CD4-positive, alpha-beta T cell treated with Interleukin-10 for 1 hour (primary cell): ENCODE measurements around the gene SLC41A1.

ENCODE experiments used
- DNase-seq: peaks from one replicate; pipeline ENCODE4 v3.0.0-alpha.2; 2020

The SLC41A1 gene

DNA sequence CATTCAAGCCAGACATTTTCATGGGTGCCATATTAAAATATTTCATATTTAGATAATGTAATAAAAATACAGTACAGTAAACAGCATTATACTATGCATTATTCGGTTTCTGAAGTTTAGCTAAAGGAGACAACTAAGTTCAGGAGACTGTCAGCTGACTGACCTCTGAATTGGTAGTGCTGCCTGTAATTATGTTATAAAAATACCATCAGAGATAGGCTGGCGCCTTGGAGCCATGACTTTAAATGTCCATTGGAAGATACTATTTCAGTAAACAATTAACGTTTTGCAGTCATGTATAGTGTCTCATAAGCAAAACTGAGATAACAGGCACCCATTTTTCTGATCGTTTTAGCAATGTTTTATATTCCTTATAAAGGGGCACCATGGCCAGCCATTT lies 26.4 kb downstream of the SLC41A1 start:
- DNase-seq = no peak

GRCh38 chr1:205785446-205785845 lies 27.6 kb downstream of the SLC41A1 start:
- no peak for DNase-seq

DNA sequence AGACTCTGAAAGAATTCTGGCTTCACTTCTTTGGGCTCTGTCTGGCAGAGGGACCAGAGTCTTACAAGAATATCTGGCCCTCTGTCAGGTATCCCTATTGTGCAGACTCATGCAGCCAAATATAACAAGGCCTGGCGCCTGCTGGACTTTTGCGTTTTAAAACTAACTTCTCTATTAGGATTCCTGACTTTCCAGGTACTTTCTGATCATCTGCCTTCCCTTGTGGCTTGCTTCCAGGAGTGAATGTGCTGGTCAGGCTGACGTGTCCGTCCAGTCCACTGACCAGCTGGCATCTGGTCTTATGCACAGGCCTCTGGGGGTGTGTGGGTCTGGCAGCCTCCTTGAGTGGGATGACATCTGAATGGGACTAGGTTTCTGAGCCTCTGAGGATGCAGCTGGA lies 29.1 kb downstream of the SLC41A1 start:
- DNase-seq = no peak

GRCh38 chr1:205783433-205783795 lies 29.6 kb downstream of the SLC41A1 start:
- DNase-seq = no peak

GRCh38 chr1:205782627-205783432 lies 30.2 kb downstream of the SLC41A1 start:
- DNase-seq = peak; percentile 30

GRCh38 chr1:205780335-205780734 lies 32.7 kb downstream of the SLC41A1 start:
- no peak for DNase-seq

GRCh38 chr1:205777994-205778393 lies 35.0 kb downstream of the SLC41A1 start:
- DNase-seq = no peak

GRCh38 chr1:205775717-205776056 lies 37.3 kb downstream of the SLC41A1 start:
- no peak for DNase-seq

GRCh38 chr1:205775015-205775716 lies 37.8 kb downstream of the SLC41A1 start, which contains the start of gene RAB29:
RAB29 (minus strand) TSS chr1:205775482; CDS start chr1:205774956, 526 bp downstream.
- DNase-seq = peak; percentile 92

- peak; percentile 70 for DNase-seq
Measured at GRCh38 chr1:205774198-205775014, 38.6 kb downstream of the SLC41A1 start.

- DNase-seq = peak; percentile 42
Measured at GRCh38 chr1:205772607-205773032, 40.4 kb downstream of the SLC41A1 start.

GRCh38 chr1:205770618-205771017 lies 42.4 kb downstream of the SLC41A1 start:
- no peak for DNase-seq

GRCh38 chr1:205769641-205770365 lies 43.2 kb downstream of the SLC41A1 start:
- DNase-seq = no peak

GRCh38 chr1:205767248-205767647 lies 45.8 kb downstream of the SLC41A1 start:
- no peak for DNase-seq

GRCh38 chr1:205766570-205766969 lies 46.4 kb downstream of the SLC41A1 start:
- no peak for DNase-seq

- DNase-seq = no peak
Measured at GRCh38 chr1:205766038-205766437, 47.0 kb downstream of the SLC41A1 start.

- no peak for DNase-seq
Measured at GRCh38 chr1:205764578-205764977, 48.4 kb downstream of the SLC41A1 start.

GRCh38 chr1:205763980-205764379 lies 49.0 kb downstream of the SLC41A1 start:
- DNase-seq = no peak

DNA sequence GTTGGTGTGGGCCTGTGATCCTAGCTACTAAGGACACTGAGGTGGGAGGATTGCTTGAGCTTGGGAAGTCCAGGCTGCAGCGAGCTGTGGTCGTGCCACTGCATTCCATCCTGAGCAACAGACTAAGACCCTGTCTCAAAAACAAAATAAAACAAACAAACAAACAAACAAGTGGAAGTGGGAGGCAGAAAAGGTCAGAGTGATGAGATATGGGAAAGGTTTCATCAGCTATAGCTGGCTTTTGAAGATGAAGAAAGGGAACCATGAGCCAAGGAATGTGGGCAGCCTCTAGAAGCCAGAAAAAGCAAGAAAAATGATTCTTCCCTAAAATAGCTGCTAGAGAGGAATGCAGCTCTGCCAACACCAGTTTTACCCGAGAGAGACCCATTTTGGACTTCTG lies 52.4 kb downstream of the SLC41A1 start:
- no peak for DNase-seq

DNA sequence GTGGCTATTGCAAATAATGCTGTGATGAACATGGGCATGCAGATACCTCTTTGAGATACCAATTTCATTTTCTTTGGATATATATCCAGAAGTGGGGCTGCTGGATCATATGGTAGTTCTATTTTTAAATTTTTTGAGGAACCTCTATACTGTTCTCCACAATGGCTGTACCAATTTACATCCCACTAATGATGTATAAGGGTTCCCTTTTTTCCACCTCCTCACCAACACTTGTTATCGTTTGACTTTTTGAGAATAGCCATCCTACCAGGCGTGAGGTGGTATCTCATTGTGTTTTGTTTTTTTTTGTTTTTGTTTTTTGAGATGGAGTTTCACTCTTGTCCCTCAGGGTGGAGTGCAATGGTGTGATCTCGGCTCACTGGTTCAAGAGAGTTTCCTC lies 56.4 kb downstream of the SLC41A1 start:
- DNase-seq = no peak

DNA sequence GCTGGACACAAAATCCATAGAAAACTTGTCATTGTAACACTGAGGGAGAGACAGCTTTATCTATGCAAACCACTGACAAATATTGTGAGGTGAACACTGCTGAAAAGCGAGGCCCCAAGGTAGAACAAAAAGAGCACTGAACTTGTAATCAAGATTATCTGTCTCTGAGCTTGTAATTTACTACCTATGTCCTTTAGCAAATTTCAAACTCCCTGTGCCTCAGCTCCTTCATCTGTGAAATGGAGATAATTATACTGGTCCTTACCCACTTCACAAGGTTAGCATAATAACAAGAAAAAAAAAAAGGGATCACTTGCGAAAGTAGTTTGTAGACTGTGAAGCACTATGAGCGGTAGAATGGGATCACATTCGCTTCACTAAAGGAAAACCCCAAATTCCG lies 58.1 kb downstream of the SLC41A1 start:
- DNase-seq = no peak

- no peak for DNase-seq
Measured at GRCh38 chr1:205751036-205751651, 61.9 kb downstream of the SLC41A1 start.
